Keratinocyte (primary cell): ENCODE measurements around the gene KRTAP12-1.

Experiments
- CTCF ChIP-seq, 3 experiments: IDR thresholded peaks in 1 of 3; conservative IDR thresholded peaks in 1 of 3; optimal IDR thresholded peaks in 1 of 3; 2 replicates in 2 of 3; 3 replicates in 1 of 3; pipeline versions ENCODE3 to v1.5.1; 2011; ENCODE audit warnings: low read length in 3 of 3, mild to moderate bottlenecking in 3 of 3, moderate library complexity in 2 of 3, control low read depth in 1 of 3, inconsistent platforms in 1 of 3; ENCODE audit not compliant: insufficient read depth in 2 of 3; ENCODE audit errors: extremely low read depth in 1 of 3
- EZH2 ChIP-seq: IDR thresholded peaks from one replicate; pipeline ENCODE4 v1.6.1; 2012; ENCODE audit warnings: inconsistent platforms, mild to moderate bottlenecking, low read length, moderate library complexity

GRCh38 chr21:44684077-44684476 is 2.1 kb upstream of the KRTAP12-1 start:
- TF ChIP-seq CTCF (optimal IDR thresholded peaks at IDR 0.05 in 1 of 3, IDR thresholded peaks at IDR 0.05 in 1 of 3, conservative IDR thresholded peaks at IDR 0.05 in 1 of 3; ENCODE audit: extremely low read depth in 1 of 3, insufficient read depth in 2 of 3, low read length in 3 of 3), result no peak
- no peak for TF ChIP-seq EZH2
